MM.1S (cell line): ENCODE data around the gene IL17C.

ENCODE experiments used
- EZH2 ChIP-seq: fragments of 300-600 bp; sonication (generic); optimal IDR thresholded peaks from 2 replicates; pipeline ENCODE3; 2017; ENCODE audit warnings: low read depth, mild to moderate bottlenecking, antibody characterized with exemption, low read length, mixed read lengths
- TF ChIP-seq, protein P1 (sequence below): fragments of 300-600 bp; sonication (generic); IDR thresholded peaks from 2 replicates; pipeline ENCODE4 v1.5.1; 2016; ENCODE audit warnings: antibody characterized with exemption, low read length, mixed read lengths

DNA sequence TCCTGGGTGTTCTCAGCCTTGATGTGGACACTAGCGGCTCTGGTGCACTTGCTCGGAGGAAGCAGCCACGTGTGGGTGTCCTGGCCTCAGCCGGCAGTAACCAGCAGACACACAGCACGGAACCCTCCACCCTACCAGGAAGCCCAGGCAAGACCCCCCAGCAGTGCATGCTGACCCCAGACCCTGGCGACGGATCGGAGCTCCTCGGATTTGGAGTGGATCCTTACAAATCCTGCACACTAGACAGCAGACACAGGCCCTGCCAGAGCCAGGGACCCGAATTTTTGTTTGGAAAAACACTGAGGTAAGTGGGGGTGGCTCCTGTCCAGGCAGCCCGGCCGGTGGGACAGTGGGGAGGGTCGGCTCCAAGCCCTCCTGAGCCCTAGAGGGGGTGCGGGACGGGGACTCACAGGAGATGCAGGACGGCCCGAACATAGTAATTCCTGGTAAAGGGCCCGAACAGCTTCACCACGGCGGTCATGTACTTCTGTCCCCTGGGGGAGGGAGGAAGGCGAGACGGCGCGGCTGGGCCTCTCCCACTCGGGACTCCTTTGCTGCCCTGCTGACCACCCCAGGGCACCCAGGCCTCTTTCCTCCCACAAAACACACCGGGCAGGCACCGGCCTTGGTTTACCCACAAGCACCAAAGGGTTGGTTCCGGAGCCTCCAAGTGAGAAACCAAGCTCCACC lies 8.1 kb downstream of the IL17C start:
- TF ChIP-seq, protein P1, sequence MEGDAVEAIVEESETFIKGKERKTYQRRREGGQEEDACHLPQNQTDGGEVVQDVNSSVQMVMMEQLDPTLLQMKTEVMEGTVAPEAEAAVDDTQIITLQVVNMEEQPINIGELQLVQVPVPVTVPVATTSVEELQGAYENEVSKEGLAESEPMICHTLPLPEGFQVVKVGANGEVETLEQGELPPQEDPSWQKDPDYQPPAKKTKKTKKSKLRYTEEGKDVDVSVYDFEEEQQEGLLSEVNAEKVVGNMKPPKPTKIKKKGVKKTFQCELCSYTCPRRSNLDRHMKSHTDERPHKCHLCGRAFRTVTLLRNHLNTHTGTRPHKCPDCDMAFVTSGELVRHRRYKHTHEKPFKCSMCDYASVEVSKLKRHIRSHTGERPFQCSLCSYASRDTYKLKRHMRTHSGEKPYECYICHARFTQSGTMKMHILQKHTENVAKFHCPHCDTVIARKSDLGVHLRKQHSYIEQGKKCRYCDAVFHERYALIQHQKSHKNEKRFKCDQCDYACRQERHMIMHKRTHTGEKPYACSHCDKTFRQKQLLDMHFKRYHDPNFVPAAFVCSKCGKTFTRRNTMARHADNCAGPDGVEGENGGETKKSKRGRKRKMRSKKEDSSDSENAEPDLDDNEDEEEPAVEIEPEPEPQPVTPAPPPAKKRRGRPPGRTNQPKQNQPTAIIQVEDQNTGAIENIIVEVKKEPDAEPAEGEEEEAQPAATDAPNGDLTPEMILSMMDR: no peak
- TF ChIP-seq EZH2: no peak
